Suppressor macrophage (primary cell): ENCODE measurements around the gene ADGRG1.
A peak's percentile ranks its signal among the peaks of the same experiment; 100 is the strongest.
"Not testable (repeated sequence)": the region's sequence is repeated elsewhere in the genome, so short reads cannot be mapped to it uniquely, and the experiment has no call there.

Experiments used
- DNase-seq, 4 experiments: peaks; one replicate each; pipeline ENCODE4 v3.0.0-alpha.2; 2020 to 2022
- total RNA-seq, 17 experiments: gene quantifications; one replicate each; lab custom pipeline; 2026; ENCODE audit warnings: mixed read lengths in 6 of 17, inconsistent platforms in 3 of 17; lab: John Stamatoyannopoulos, UW

ADGRG1 gene
- 0 to 4.8 (median 0.06) reads per million in 17 experiments for total RNA-seq

- peak; percentile 15 to 62 (median 36) for DNase-seq
Observed at GRCh38 chr16:57628008-57628781, at the start of gene ADGRG1. TSS of gene ADGRG1 (plus strand) at chr16:57628630. CDS start at chr16:57650288, 21,658 bp downstream.

GRCh38 chr16:57579361-57579665 lies 49.1 kb upstream of the ADGRG1 start:
- no peak for DNase-seq

GRCh38 chr16:57585051-57585687 lies 43.3 kb upstream of the ADGRG1 start:
- DNase-seq, result no peak

GRCh38 chr16:57588831-57589230 lies 39.6 kb upstream of the ADGRG1 start:
- no peak for DNase-seq

GRCh38 chr16:57589374-57589773 lies 39.1 kb upstream of the ADGRG1 start:
- no peak for DNase-seq

- peak; percentile 48 to 83 (median 73) for DNase-seq
Observed at GRCh38 chr16:57590654-57591085, 37.8 kb upstream of the ADGRG1 start.

GRCh38 chr16:57591086-57591869 lies 37.2 kb upstream of the ADGRG1 start:
- DNase-seq, result peak; percentile 81 to 87 (median 84)

- no peak for DNase-seq
Observed at GRCh38 chr16:57591870-57592485, 36.5 kb upstream of the ADGRG1 start.

GRCh38 chr16:57592591-57593003 lies 35.8 kb upstream of the ADGRG1 start:
- peak in 2 of 4 experiments; percentile 17 to 38 for DNase-seq

- DNase-seq, result no peak
Observed at GRCh38 chr16:57593021-57593420, 35.4 kb upstream of the ADGRG1 start.

- DNase-seq, result no peak
Observed at GRCh38 chr16:57593990-57594389, 34.4 kb upstream of the ADGRG1 start.

- no peak for DNase-seq
Observed at GRCh38 chr16:57594531-57595031, 33.8 kb upstream of the ADGRG1 start.

GRCh38 chr16:57596234-57596633 lies 32.2 kb upstream of the ADGRG1 start:
- not testable (repeated sequence) for DNase-seq

- no peak for DNase-seq
Observed at GRCh38 chr16:57598437-57598836, 30.0 kb upstream of the ADGRG1 start.

- DNase-seq, result peak in 3 of 4 experiments; percentile 9 to 19 (median 18)
Observed at GRCh38 chr16:57600048-57600835, 28.2 kb upstream of the ADGRG1 start.

- DNase-seq, result no peak
Observed at GRCh38 chr16:57600952-57601580, 27.4 kb upstream of the ADGRG1 start.

- peak in 3 of 4 experiments; percentile 23 to 41 (median 36) for DNase-seq
Observed at GRCh38 chr16:57601801-57602478, 26.5 kb upstream of the ADGRG1 start.

- DNase-seq, result peak; percentile 16 to 52 (median 36)
Observed at GRCh38 chr16:57603115-57604024, 25.1 kb upstream of the ADGRG1 start.

- DNase-seq, result no peak
Observed at GRCh38 chr16:57604177-57604576, 24.3 kb upstream of the ADGRG1 start.
